ENCODE measurements around the gene KRT79. TPM values are rescaled to one million over a fixed set of nuclear protein-coding genes. Genes with fewer than 3 reads are reported as not detected.

KRT79 gene
- total and polyA plus RNA-seq, 2 experiments from 2014 or later = not detected

GRCh38 chr12:52851787-52852186, 17.7 kb upstream of the KRT79 start:
- H3K36me3 ChIP-seq = no peaks in the 10 kb centered on the region
- no peaks in the 10 kb centered on the region for H3K9me3 ChIP-seq (ENCODE audit: low read depth)
- no peak overlapping the region for H3K4me3 ChIP-seq
- no peak for DNase-seq (ENCODE audit: low read depth in 1 of 2, low spot score in 1 of 2)
- TF ChIP-seq, protein P1, sequence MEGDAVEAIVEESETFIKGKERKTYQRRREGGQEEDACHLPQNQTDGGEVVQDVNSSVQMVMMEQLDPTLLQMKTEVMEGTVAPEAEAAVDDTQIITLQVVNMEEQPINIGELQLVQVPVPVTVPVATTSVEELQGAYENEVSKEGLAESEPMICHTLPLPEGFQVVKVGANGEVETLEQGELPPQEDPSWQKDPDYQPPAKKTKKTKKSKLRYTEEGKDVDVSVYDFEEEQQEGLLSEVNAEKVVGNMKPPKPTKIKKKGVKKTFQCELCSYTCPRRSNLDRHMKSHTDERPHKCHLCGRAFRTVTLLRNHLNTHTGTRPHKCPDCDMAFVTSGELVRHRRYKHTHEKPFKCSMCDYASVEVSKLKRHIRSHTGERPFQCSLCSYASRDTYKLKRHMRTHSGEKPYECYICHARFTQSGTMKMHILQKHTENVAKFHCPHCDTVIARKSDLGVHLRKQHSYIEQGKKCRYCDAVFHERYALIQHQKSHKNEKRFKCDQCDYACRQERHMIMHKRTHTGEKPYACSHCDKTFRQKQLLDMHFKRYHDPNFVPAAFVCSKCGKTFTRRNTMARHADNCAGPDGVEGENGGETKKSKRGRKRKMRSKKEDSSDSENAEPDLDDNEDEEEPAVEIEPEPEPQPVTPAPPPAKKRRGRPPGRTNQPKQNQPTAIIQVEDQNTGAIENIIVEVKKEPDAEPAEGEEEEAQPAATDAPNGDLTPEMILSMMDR (IDR thresholded peaks at IDR 0.05; ENCODE audit: low read depth, low read length) = no peak
- peaks cover 12% of the 10 kb centered on the region for H3K27me3 ChIP-seq
- H3K4me1 ChIP-seq (ENCODE audit: low read depth) = no peaks in the 10 kb centered on the region
- no peak overlapping the region for H3K27ac ChIP-seq

GRCh38 chr12:52850681-52851080, 16.6 kb upstream of the KRT79 start:
- no peak overlapping the region for H3K4me3 ChIP-seq
- H3K9me3 ChIP-seq (ENCODE audit: low read depth) = no peaks in the 10 kb centered on the region
- no peaks in the 10 kb centered on the region for H3K4me1 ChIP-seq (ENCODE audit: low read depth)
- no peak for DNase-seq (ENCODE audit: low read depth in 1 of 2, low spot score in 1 of 2)
- TF ChIP-seq, protein P1 (IDR thresholded peaks at IDR 0.05; ENCODE audit: low read depth, low read length) = no peak
- H3K27me3 ChIP-seq = peaks cover 12% of the 10 kb centered on the region
- no peak overlapping the region for H3K27ac ChIP-seq
- H3K36me3 ChIP-seq = no peaks in the 10 kb centered on the region

DNA sequence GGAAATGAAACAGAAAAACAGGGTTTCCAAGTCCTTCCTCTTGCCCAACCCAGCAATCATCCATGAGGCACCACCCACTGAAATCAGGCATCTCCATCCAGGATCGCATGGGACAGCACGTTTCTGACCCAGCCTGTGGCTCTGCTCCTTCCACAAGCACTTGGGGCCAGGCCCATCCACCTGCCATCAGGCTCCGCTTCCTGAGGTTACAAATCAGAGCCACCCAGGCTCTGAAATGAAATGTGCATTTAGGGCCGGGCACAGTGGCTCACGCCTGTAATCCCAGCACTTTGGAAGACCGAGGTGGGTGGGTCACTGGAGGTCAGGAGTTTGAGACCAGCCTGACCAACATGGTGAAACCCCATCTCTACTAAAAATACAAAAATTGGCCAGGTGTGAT, 15.4 kb upstream of the KRT79 start:
- peaks cover 12% of the 10 kb centered on the region for H3K27me3 ChIP-seq
- no peak overlapping the region for H3K27ac ChIP-seq
- no peak for DNase-seq (ENCODE audit: low read depth in 1 of 2, low spot score in 1 of 2)
- H3K4me3 ChIP-seq = no peak overlapping the region
- no peaks in the 10 kb centered on the region for H3K9me3 ChIP-seq (ENCODE audit: low read depth)
- TF ChIP-seq, protein P1 (IDR thresholded peaks at IDR 0.05; ENCODE audit: low read depth, low read length) = no peak
- H3K4me1 ChIP-seq (ENCODE audit: low read depth) = no peaks in the 10 kb centered on the region
- H3K36me3 ChIP-seq = no peaks in the 10 kb centered on the region

DNA sequence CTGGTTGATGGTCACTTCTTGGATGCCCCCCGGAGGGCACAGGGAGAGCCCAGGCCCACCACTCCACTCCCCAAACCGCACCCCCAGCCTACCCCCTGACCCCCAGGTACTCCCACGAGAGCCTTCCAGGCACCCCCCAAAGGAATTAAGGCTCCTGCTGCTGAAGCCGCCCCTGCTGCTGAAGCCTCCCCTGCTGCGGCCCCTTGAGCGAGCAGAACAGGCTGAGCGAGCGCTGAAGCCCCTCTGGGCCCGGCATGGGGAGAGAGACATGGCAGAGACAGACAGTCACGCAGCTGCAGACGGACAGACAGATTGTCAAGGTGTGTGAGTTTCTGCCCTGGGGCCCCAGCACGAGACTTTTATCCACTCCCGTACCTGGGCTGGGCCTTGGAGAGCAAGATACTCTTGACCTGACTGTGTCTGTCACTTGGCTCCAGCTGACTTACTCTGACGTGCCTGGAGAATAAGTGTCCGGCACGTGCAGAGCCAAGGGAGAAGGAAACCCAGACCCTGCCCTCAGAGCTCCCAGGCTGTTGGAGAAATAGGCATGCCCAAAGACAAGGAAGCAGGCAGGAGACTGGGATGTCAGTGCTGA, 14.6 kb upstream of the KRT79 start, which contains the start of gene KRT78:
TSS of gene KRT78 (minus strand) at position 334 of the 595 bp plus-strand sequence. CDS start at position 270, 64 bp downstream.
- no peak for DNase-seq (ENCODE audit: low read depth in 1 of 2, low spot score in 1 of 2)
- TF ChIP-seq, protein P1 (IDR thresholded peaks at IDR 0.05; ENCODE audit: low read depth, low read length) = no peak

DNA sequence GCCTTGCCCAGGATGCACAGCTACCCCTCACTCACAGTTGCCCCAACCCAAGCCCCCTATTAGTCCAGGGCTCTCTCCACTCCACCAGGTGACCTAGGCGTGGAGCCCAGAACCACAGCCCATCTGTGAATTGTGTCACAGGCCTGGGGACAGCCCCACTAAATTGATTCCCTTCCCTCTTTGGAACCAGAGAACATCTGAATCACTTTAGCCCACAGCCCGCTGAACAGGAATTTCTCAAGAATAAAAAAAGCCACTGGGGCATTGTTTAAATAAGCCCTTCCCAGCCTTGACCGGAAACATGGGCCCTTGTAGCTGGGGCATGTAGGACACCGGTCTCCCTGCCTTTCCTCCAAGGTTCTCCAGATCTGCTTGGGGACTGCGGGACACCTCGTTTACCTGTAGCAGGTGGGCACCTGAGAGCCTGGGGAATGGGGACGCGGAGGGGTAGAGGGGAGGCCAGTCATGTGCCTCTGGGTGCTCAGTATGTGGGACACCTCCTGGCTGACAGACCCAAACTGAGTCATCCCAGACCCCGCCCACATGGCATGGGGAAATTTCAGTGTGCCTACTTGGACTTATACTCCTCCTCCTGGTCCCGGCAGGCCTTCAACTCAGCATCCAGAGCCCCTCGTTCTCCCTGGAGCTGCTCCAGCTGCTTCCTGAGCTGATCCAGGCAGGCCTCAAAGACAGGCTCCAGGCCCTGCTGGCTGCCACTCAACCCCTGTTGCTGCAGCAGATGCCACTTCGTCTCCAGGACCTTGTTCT, 13.4 kb upstream of the KRT79 start:
- peak in 1 of 2 donors; percentile 44 for DNase-seq (ENCODE audit: low read depth in 1 of 2, low spot score in 1 of 2)
- H3K4me3 ChIP-seq = no peak overlapping the region
- TF ChIP-seq, protein P1 (IDR thresholded peaks at IDR 0.05; ENCODE audit: low read depth, low read length) = no peak
- peaks cover 4% of the 10 kb centered on the region for H3K27me3 ChIP-seq
- H3K9me3 ChIP-seq (ENCODE audit: low read depth) = no peaks in the 10 kb centered on the region
- no peak overlapping the region for H3K27ac ChIP-seq
- H3K4me1 ChIP-seq (ENCODE audit: low read depth) = no peaks in the 10 kb centered on the region
- no peaks in the 10 kb centered on the region for H3K36me3 ChIP-seq

More for the DNA sequence above, 14.6 kb upstream of the KRT79 start, which contains the start of gene KRT78:
- no peaks in the 10 kb centered on the region for H3K9me3 ChIP-seq (ENCODE audit: low read depth)
- no peaks in the 10 kb centered on the region for H3K36me3 ChIP-seq
- no peak within 1 kb of the TSS for H3K27ac ChIP-seq
- peaks cover 11% of the 10 kb centered on the region for H3K27me3 ChIP-seq
- H3K4me1 ChIP-seq (ENCODE audit: low read depth) = no peaks in the 10 kb centered on the region
- no peak within 1 kb of the TSS for H3K4me3 ChIP-seq
